Measurements from ENCODE around the gene PPARGC1A.

The PPARGC1A gene

GRCh38 chr4:23759066-23759465 lies 130.8 kb downstream of the PPARGC1A start:
- TF ChIP-seq MAX (IDR thresholded peaks at IDR 0.05) (no peak), EGR1 (IDR thresholded peaks at IDR 0.05) (no peak), RAD21 (IDR thresholded peaks at IDR 0.05; ENCODE audit: low read depth) (no peak), NFIC (IDR thresholded peaks at IDR 0.05) (no peak), REST (IDR thresholded peaks at IDR 0.05; ENCODE audit: low read depth) (no peak), CREB1 (IDR thresholded peaks at IDR 0.05; ENCODE audit: low read depth) (no peak), TCF12 (IDR thresholded peaks at IDR 0.05; ENCODE audit: low read depth) (no peak), YY1 (IDR thresholded peaks at IDR 0.05; ENCODE audit: low read depth) (no peak), ZBTB7A (IDR thresholded peaks at IDR 0.05; ENCODE audit: low read depth) (no peak), USF1 (IDR thresholded peaks at IDR 0.05) (no peak), TAF1 (IDR thresholded peaks at IDR 0.05; ENCODE audit: low read depth) (no peak)

GRCh38 chr4:23754688-23755087 lies 135.2 kb downstream of the PPARGC1A start:
- TF ChIP-seq REST (IDR thresholded peaks at IDR 0.05; ENCODE audit: low read depth) (no peak), TAF1 (IDR thresholded peaks at IDR 0.05; ENCODE audit: low read depth) (no peak), TEAD4 (IDR thresholded peaks at IDR 0.05) (no peak)

- TF ChIP-seq RAD21 (IDR thresholded peaks at IDR 0.05; ENCODE audit: low read depth): no peak
- TF ChIP-seq MAX (IDR thresholded peaks at IDR 0.05): no peak
- no peak for TF ChIP-seq REST (IDR thresholded peaks at IDR 0.05; ENCODE audit: low read depth)
- no peak for TF ChIP-seq CEBPB (IDR thresholded peaks at IDR 0.05)
- TF ChIP-seq TAF1 (IDR thresholded peaks at IDR 0.05; ENCODE audit: low read depth): no peak
- no peak for TF ChIP-seq FOXM1 (IDR thresholded peaks at IDR 0.05; ENCODE audit: borderline replicate concordance, low read depth)
- no peak for TF ChIP-seq ZBTB7A (IDR thresholded peaks at IDR 0.05; ENCODE audit: low read depth)
- TF ChIP-seq TEAD4 (IDR thresholded peaks at IDR 0.05): no peak
- no peak for TF ChIP-seq CREB1 (IDR thresholded peaks at IDR 0.05; ENCODE audit: low read depth)
- no peak for TF ChIP-seq EGR1 (IDR thresholded peaks at IDR 0.05)
- TF ChIP-seq USF1 (IDR thresholded peaks at IDR 0.05): no peak
- TF ChIP-seq EP300 (IDR thresholded peaks at IDR 0.05; ENCODE audit: borderline replicate concordance): no peak
These were observed 139.7 kb downstream of the PPARGC1A start for GRCh38 chr4:23750125-23750524.

- TF ChIP-seq USF1 (IDR thresholded peaks at IDR 0.05): no peak
- TF ChIP-seq FOXM1 (IDR thresholded peaks at IDR 0.05; ENCODE audit: borderline replicate concordance, low read depth): no peak
- TF ChIP-seq CEBPB (IDR thresholded peaks at IDR 0.05): no peak
- no peak for TF ChIP-seq YY1 (IDR thresholded peaks at IDR 0.05; ENCODE audit: low read depth)
- TF ChIP-seq EP300 (IDR thresholded peaks at IDR 0.05; ENCODE audit: borderline replicate concordance): no peak
- TF ChIP-seq ZBTB7A (IDR thresholded peaks at IDR 0.05; ENCODE audit: low read depth): no peak
- TF ChIP-seq MAX (IDR thresholded peaks at IDR 0.05): no peak
- TF ChIP-seq TAF1 (IDR thresholded peaks at IDR 0.05; ENCODE audit: low read depth): no peak
- no peak for TF ChIP-seq EGR1 (IDR thresholded peaks at IDR 0.05)
- TF ChIP-seq TEAD4 (IDR thresholded peaks at IDR 0.05): no peak
- TF ChIP-seq REST (IDR thresholded peaks at IDR 0.05; ENCODE audit: low read depth): no peak
- TF ChIP-seq TCF12 (IDR thresholded peaks at IDR 0.05; ENCODE audit: low read depth): no peak
- TF ChIP-seq NFIC (IDR thresholded peaks at IDR 0.05): no peak
- TF ChIP-seq RAD21 (IDR thresholded peaks at IDR 0.05; ENCODE audit: low read depth): no peak
- TF ChIP-seq CREB1 (IDR thresholded peaks at IDR 0.05; ENCODE audit: low read depth): no peak
These were observed 142.5 kb downstream of the PPARGC1A start for GRCh38 chr4:23747281-23747735.

Data from Ishikawa (cell line).